Thoracic aorta (tissue), 2 donors: ENCODE measurements around the gene CNTLN. TPM values are rescaled to one million over a fixed set of nuclear protein-coding genes. Genes with fewer than 3 reads are reported as not detected.

ENCODE experiments used
- ATAC-seq: fragments of 150-250 bp; one replicate; pipeline ENCODE4 v1.8.0; 2017; ENCODE audit warnings: low read depth; ENCODE audit not compliant: insufficient number of reproducible peaks, low FRiP score
- DNase-seq: peaks from one replicate; pipeline ENCODE4 v3.0.0-alpha.2; 2020; ENCODE audit warnings: low spot score
- H3K27ac ChIP-seq, 2 donors: fragments of 200-600 bp; sonication (generic); 1 replicate in 1 of 2; 2 replicates in 1 of 2; pipeline ENCODE4 v1.5.1; 2016; ENCODE audit warnings: mild to moderate bottlenecking in 2 of 2, moderate library complexity in 2 of 2
- H3K27me3 ChIP-seq: fragments of 200-600 bp; sonication (generic); replicated peaks from 2 replicates; pipeline ENCODE4 v1.6.0; 2016; ENCODE audit warnings: mild to moderate bottlenecking; ENCODE audit not compliant: insufficient read depth
- H3K36me3 ChIP-seq: fragments of 200-600 bp; sonication (generic); one replicate; pipeline ENCODE4 v1.5.1; 2016
- H3K4me1 ChIP-seq, 2 donors: fragments of 200-600 bp; sonication (generic); 1 replicate in 1 of 2; 2 replicates in 1 of 2; pipeline versions ENCODE4 v1.5.1 to v1.6.0; 2016; ENCODE audit warnings: low read depth in 2 of 2, mild to moderate bottlenecking in 1 of 2; ENCODE audit not compliant: control insufficient read depth in 1 of 2
- H3K4me3 ChIP-seq: fragments of 200-600 bp; sonication (generic); 2 replicates; pipeline ENCODE4 v1.5.1; 2016; ENCODE audit warnings: mild to moderate bottlenecking
- H3K9me3 ChIP-seq: fragments of 200-600 bp; sonication (generic); 2 replicates; pipeline ENCODE4 v1.5.1; 2016
- CTCF ChIP-seq: fragments of 200-600 bp; sonication (generic); IDR thresholded peaks from one replicate; pipeline ENCODE4 v1.5.1; 2019; ENCODE audit warnings: antibody characterized with exemption
- total RNA-seq, 2 donors: library from RNA; depleted of rRNA; stranded (reverse); fragments of >200 nt; gene quantifications; one replicate each; pipeline versions ENCODE4 v1.1.0 to v1.2.3, GENCODE V29; 2016

The CNTLN gene
- total RNA-seq, 2 donors from 2014 or later, result 11.4 to 16.4 TPM

- no peaks in the 10 kb centered on the region for H3K4me1 ChIP-seq
- no peaks in the 10 kb centered on the region for H3K36me3 ChIP-seq
- no peak overlapping the region for H3K27ac ChIP-seq
- no peaks in the 10 kb centered on the region for H3K9me3 ChIP-seq
- H3K27me3 ChIP-seq, result no peaks in the 10 kb centered on the region
- ATAC-seq (no peak), DNase-seq (no peak)
- no peak for TF ChIP-seq CTCF
- H3K4me3 ChIP-seq, result no peak overlapping the region
These were observed 335.4 kb downstream of the CNTLN start for GRCh38 chr9:17470036-17470813.

- Histone ChIP-seq H3K27me3 (no peaks in the 10 kb centered on the region), H3K36me3 (no peaks in the 10 kb centered on the region), H3K27ac (no peak overlapping the region), H3K4me1 (no peaks in the 10 kb centered on the region), H3K4me3 (no peak overlapping the region), H3K9me3 (no peaks in the 10 kb centered on the region)
- no peak for TF ChIP-seq CTCF
- ATAC-seq, result no peak
- no peak for DNase-seq
These were observed 337.3 kb downstream of the CNTLN start for GRCh38 chr9:17472126-17472525.

GRCh38 chr9:17476401-17476800 lies 341.6 kb downstream of the CNTLN start:
- H3K9me3 ChIP-seq, result no peaks in the 10 kb centered on the region
- ATAC-seq (no peak), DNase-seq (no peak)

GRCh38 chr9:17477816-17478215 lies 343.0 kb downstream of the CNTLN start:
- no peak for TF ChIP-seq CTCF
- Histone ChIP-seq H3K27me3 (no peaks in the 10 kb centered on the region), H3K4me3 (no peak overlapping the region), H3K27ac (no peak overlapping the region), H3K36me3 (no peaks in the 10 kb centered on the region), H3K4me1 (no peaks in the 10 kb centered on the region), H3K9me3 (no peaks in the 10 kb centered on the region)
- DNase-seq, result no peak
- no peak for ATAC-seq

More at GRCh38 chr9:17476401-17476800, 341.6 kb downstream of the CNTLN start:
- Histone ChIP-seq H3K36me3 (no peaks in the 10 kb centered on the region), H3K4me1 (no peaks in the 10 kb centered on the region), H3K27me3 (no peaks in the 10 kb centered on the region), H3K4me3 (no peak overlapping the region), H3K27ac (no peak overlapping the region)
- TF ChIP-seq CTCF, result no peak

- Histone ChIP-seq H3K27ac (no peak overlapping the region), H3K27me3 (no peaks in the 10 kb centered on the region), H3K4me1 (no peaks in the 10 kb centered on the region), H3K9me3 (no peaks in the 10 kb centered on the region), H3K4me3 (no peak overlapping the region), H3K36me3 (peaks cover 3% of the 10 kb centered on the region)
- ATAC-seq (no peak), DNase-seq (no peak)
- TF ChIP-seq CTCF, result no peak
These were observed 346.1 kb downstream of the CNTLN start for GRCh38 chr9:17480966-17481365.
